DMS79 treated with DMSO at 0.1 percent for 48 hours (cell line): Measurements from ENCODE around the gene NOS1AP.
"Not testable (repeated sequence)": the region's sequence is repeated elsewhere in the genome, so short reads cannot be mapped to it uniquely, and the experiment has no call there.

Source experiments
- DNase-seq: peaks from one replicate; lab custom pipeline; 2025; lab: John Stamatoyannopoulos, UW

The NOS1AP gene

DNA sequence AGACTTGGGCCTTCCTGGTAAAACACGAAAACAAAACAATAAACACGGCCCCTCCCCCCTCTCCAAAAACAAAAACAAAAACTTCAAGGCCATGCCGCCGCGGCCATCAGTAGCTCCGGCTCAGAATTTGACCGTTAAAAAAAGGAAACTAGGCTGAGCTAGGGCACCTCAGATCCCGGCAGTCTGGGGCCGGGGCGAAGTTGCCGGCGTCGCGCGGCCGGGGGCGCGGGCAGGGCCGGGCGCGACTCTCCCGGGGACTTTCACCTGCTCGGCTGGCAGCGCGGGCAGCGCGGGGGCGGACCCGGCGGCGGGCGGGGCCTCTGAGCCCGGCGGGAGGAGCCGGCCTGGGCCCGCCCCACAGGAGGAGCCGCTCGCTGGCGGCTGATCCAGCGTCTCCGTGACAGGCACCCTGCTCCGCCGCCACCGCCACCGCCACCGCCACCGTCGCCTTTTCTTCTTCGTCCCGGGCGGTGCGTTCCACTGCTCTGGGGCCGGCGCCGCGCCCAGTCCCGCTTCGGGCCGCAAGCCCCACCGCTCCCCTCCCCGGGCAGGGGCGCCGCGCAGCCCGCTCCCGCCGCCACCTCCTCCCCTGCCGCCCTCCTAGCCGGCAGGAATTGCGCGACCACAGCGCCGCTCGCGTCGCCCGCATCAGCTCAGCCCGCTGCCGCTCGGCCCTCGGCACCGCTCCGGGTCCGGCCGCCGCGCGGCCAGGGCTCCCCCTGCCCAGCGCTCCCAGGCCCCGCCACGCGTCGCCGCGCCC lies at the start of gene NOS1AP:
NOS1AP (plus strand) TSS at position 358 of the 760 bp plus-strand sequence. CDS start 487 bp downstream, outside the sequence.
- peak; percentile 62 for DNase-seq

DNA sequence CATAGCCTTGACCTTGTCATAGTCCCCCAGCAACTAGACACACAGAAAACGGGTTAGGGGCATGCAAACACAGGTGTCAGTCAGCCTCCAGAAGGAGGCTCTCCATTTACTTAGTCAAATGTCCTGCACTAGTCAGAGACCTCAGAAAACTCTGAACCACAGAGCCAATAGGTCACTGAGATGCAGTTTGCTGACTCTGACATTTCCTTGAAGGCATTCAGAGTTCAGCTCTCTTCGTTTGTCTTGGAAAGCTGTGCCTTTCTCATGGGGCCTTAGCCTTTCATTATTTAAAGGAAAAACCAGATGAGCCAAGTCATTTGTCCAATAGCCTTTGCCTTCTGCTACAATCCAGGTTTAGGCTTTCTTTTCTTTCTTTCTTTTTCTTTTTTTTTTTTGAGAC lies 49.3 kb upstream of the NOS1AP start:
- DNase-seq: no peak

DNA sequence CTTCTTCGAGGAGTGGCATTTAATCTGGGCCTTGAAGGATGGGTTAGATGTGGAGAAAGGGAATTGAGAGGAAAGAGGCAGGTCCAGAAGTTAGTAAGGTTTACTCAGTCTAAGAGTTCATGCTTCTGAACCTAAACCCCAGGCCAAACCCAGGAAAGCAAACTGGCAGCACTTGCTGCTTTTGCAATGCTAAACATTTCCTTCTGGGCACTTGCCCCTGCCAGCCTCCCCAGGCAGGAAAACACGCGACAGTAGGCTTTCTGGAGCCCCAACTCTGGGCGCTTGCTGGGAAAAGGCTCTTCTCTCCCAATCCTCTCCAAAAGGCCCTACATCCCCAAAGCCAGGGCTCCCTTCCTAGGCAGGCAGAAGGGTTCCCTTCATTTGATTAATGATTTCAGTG lies 48.4 kb upstream of the NOS1AP start:
- no peak for DNase-seq

DNA sequence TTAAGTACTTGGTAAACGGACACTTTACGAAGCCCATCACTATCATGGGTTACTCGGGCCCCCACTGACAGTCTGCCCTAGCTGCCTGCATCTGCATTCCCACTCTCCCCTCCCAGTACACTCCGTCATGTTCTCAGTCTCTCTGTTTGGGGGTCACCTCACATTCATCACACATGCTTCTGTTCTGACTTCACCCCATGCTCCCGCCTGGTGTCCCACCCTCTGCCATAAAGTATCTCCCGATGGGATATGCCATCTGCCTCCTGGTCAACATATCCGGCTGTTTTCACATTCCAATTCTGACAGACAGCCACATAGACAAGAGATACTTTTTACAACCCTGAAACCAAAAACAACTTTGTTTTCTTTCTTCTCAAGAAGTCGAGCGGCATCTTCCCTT lies 46.9 kb upstream of the NOS1AP start:
- DNase-seq: no peak

DNA sequence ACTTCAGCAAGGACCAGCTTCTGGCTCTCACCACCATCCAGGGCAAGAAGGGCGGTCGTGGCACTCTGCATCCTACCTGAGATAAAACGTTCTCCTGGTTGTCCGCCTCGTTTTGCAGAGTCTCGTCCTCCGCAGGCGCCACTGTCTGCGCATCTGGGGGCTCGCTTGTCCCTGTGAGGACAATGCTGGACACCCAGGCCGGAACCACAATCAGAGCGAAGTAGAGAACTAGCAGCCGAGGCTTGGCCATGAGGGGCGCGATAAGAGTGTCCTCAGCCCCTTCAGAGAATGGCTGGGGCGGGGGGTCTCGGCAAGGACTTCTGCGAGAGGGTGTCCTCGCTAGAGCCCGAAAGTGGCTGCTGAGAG lies 46.3 kb upstream of the NOS1AP start:
- no peak for DNase-seq

DNA sequence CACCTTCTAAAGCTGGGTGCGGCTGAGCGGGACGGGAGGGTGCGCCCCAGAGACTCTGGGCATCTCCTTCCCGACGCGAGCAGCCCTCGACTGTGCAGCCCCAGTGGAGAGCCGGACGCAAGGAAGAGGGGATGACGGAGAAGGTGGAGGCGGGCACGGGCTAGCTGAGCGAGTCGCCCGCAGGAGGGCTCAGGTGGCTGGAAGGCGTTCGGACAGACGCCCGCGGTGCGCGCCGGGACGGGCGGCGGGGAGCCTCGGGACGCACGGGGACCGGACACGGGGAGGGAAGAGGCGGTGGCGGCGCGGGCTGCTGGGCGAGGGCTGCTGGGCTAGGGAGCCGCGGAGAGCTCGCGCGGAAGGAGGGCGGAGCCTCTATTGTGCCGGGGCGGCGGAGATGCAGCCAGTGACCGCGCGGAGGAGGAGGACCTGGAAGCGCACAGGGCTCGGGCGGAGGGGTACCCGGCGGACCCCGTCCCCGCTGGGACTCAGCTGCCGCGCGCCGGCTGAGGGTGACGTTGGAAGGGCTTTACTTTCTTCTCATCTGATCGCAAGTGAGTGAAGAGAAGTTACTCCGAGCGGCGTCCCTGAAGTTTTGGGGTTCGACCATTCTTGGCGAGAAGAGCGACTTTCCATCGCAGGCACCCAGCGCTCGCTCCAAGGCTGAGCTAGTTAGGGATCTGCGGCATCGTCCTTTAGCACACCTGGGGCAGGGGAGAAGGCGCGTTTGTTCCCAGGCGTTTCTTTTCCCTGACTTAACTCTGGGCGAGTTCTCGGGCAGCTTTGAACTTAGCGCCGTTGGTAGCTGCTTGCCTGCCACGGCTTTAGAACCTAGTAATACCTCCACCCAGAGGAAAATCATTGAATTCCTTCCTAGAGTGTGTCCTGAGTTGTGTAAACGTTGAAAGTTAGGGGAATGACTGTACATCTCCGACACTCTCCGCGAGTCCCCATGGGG lies 45.7 kb upstream of the NOS1AP start, which contains the start of gene OLFML2B:
OLFML2B (minus strand) TSS at position 323 of the 955 bp plus-strand sequence. CDS start 439 bp downstream, outside the sequence.
- peak; percentile 51 for DNase-seq

DNA sequence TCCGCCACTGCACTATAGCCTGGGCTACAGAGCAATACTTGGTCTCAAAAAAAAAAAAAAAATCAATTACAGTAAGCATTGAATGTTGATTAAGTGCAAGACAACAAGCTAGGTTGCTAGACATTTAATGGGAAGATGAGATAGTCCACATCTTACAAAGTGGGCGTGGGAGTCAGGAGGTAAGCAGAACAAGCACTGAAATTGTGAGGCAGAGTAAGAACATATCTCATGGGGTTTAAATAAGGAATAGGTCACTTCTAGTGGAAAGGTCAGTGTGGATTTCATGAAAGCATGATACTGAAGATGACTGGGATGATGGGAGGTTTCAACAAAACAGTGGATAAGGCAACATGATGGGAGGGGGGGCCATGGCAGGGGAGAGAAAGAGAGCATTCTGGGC lies 44.0 kb upstream of the NOS1AP start:
- DNase-seq: no peak

DNA sequence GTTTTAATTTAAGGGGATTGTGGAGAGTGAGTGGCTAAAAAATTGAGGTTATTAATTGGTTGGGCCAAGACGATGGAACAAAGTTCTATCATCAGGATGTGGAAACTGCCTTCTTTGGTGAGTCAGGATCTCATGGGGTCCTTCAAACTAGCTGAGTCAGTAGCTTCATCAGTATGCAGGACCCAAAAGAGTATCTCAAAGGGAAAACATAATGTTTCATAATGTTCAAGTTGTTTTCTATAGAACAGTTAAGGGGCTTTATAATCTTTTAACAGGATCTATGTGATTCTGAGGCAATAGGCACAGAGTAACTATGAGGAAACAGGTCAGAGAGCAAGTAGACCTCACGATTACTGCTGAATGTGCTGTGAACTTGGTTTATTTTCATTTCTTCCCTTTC lies 42.6 kb upstream of the NOS1AP start:
- no peak for DNase-seq

DNA sequence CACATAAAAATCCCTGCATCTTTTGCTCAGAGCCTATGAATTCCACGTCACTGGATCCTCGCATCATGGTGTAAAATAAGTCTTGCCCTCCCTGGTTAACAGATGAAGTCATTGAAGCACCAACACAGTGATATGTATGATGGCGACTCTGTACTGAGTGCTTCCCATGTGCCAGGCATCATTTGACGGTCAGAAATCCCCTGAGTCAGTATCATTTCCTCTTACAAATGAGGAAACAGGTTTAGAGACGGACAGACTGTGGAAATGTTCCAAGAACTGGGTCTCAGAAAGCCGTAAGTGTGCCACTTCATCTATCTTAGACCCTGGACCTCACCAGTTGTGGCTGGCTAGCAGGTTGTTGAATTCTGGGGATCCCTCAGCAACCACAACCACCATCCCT lies 40.8 kb upstream of the NOS1AP start:
- peak; percentile 43 for DNase-seq

DNA sequence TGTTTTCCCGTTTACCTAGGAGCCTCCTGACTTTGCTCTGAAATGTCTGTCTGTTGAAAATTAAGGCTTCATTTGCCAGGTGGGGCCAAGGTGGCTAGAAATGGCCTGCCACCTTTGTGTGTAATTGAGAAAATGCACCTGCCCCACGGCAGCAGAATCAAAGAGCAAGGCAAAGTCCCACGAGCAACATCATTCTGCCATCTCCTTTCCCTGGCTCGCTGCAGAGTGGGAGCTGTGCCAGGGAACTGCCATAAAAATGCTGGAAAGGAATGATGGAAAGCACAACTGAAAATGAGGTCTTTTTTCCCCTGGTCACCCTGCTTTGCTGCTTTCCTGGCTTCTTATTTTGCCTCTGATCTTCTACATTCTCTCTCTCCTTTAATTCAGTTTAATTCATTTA lies 40.3 kb upstream of the NOS1AP start:
- DNase-seq: no peak

DNA sequence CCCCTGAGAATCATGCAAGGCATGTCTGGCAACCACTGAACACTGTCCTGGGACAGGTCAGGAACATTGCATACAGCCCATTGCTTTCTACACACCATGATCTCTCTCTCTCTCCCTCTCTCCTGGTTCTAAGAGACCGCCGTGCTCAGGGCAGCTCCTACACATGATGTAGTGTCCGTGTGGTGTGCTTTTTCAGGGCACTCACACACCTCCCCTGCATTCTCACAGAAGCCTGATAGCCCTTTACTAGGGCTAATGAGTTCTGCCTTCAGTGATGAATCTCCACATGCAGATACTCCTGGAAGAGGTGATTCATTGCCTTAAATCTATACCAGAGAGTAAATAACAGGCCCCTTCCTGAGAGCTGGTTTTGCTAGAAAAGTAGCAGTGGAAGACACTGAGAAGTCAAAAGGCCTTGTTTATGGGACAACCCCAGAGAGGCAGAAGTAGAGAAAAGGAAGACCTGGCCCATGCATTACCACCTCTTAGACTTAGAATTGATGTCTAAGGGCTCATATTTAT lies 38.7 kb upstream of the NOS1AP start:
- no peak for DNase-seq

DNA sequence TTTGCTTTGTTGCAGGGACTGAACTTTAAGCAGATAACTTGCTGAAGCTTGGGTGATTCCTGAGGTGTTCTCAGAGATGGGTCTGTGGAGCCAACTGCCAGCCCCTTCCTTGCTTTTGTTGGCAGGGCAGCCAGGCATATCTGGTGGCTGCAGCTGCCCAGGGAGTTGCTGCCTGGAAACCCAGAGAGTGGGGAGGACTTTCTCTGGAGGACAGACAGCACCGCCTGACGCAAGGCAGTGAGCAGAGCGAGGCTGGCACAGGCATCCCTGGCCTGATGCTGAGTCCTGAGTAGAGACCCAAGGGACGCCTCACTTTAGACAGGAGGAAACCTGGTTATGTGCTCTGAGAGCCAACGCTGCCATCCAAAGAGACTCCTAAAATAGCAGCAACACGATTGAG lies 36.1 kb upstream of the NOS1AP start:
- DNase-seq: peak; percentile 9

DNA sequence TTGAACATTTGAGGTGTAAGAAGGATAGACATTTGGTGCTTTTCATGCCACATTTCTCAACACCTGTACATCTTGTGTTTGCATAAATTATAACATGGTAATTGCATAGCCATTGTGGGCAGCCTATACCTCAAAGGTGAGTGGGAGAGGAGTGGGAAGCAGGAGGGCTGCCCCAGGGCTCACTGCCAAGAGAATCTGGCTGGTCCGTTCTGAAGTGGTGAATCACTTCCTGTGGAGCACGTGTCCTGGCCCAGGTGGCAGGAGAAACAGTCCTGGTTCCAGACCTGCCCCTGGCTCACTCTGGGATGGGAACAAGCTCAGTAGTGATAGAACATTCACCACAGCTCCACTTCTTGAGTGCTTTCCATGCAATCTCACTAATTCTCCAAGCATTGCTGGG lies 34.2 kb upstream of the NOS1AP start:
- peak; percentile 40 for DNase-seq

DNA sequence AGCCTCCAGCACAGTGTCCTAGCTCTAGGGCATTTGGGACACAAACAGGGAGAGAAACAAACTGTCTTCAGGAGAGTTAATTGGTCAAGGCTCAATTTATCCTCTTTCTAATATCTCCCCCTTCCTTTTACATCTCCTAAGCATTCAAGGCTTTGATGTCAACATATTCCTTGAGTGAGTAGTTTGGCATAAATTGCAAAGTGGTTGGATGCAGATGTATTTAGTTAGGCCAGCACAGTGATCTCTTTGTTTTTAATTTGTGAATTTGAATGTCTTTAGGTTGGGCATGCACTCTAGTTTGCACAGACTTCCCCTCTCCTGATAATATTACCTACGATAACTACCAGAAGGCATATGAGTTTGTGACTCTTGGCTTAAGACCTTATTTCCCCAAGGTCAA lies 33.3 kb upstream of the NOS1AP start:
- no peak for DNase-seq

DNA sequence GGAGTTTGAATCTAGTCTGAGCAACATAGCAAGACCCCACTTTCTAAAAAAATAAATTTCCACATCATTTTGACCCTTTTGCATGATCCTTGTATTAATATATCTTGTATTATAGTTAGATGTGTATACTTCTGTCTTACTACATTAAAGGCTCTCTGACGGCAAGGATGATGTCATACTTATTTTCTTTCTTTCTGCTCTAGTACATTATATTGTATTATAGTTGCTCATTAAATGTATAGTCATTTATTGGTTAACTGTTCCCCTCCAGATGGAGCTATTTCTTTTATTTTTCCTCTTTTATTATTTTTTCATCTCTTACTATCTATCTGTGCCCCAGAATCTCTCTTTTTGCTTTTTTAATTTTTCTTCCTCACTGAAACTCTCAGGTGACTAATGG lies 30.9 kb upstream of the NOS1AP start:
- DNase-seq: no peak

DNA sequence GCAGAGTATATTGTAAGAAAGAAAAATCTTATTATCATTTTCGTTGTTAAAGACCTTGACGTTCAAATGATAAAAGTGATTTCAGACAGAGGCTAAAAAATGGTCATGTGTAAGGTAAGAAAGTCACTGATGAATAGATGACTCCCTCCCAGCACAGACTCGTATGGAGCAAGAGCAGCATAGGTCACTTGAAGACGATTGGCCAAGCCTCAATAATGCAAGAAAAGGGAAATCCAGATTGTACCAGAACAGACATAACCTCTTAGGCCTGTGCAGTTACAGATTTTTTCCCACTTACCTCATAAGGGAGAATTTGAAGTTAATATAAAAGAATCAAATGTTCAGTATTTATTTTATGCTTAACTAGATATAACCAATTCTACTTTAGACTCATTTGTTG lies 29.5 kb upstream of the NOS1AP start:
- DNase-seq: no peak

DNA sequence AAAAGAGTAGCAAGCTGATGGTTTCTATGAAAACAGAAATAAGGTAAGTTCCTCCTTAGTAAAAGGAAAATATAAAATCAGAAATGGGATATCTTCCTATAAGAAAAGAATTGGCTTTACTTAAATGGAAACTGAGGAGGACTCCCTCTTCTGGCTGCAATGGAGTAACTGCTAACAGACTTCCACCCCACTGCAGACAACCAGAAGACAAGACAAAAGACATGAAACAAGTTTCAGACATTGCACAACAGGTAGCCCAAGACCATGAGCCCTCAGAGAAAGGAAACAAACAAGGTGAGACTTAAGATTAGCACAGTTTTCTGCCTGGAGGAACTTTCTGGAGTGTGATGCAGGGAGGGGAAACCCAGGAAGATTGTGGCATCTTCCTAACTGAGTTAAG lies 28.8 kb upstream of the NOS1AP start:
- no peak for DNase-seq

DNA sequence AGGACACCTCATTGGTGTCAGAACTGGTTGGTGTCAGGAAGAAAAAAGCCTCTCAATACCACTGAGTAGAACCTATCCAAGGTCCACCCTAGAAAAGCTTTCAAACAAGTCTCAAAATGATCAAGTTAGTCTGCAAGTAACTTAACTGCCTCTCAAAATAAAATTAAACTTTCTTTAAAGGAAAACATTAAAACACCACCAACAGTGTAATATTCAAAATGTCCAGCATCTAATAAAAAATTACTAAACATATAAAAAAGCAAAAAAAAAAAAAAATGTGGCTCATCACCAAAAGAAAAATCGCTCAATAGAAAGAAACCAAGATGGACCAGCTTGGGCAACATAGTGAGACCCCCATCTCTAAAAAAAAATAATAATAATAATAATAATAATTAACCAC lies 27.1 kb upstream of the NOS1AP start:
- no peak for DNase-seq

DNA sequence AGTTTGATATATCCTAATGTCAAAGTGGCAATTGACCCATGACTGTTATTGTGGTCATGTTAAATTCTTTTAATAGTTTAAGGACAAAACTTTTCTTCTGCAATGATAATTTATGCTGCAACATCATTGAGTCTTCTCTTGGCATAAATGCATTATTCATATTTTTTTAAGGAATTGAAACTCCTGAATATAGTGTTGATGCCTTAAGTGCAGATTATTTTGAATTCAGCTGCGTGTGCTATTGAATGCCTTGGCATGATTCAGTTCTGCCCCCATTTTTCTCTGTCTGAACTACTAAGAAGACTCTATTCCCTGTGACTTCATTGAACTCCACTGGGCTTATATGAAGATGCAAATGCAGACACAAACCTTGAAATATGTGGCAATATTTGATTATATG lies 22.6 kb upstream of the NOS1AP start:
- DNase-seq: no peak

DNA sequence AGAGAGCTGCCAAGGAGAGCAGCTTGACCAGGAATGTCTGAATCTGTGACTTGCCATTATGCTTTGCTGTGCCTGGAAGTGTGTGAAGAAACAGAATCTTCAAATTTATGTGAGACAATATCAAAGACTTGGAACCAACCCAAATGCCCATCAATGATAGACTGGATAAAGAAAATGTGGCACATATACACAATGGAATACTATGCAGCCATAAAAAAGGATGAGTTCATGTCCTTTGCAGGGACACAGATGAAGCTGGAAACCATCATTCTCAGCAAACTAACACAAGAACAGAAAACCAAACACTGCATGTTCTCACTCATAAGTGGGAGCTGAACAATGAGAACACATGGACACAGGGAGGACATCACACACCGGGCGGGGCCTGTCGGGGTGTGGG lies 15.5 kb upstream of the NOS1AP start:
- DNase-seq: not testable (repeated sequence)

DNA sequence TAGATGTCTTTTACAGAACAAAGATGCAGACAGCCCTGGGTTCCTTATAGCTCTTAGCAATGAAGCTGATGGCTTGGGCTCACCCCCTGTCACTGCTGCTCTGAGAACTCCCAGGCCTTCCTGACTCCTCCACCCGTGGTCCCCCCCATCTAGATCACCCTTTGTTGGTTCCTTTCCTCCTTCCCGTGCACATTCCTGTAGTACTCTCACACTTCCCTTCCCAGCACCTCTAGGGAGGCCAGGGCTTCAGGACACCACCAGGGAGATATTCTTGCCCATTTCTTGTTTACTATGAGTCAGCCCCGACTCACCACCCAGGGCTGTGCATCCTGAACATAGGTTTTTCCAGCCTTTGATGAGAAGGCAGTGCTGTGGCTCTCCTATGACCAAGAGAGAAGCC lies 14.4 kb upstream of the NOS1AP start:
- no peak for DNase-seq

DNA sequence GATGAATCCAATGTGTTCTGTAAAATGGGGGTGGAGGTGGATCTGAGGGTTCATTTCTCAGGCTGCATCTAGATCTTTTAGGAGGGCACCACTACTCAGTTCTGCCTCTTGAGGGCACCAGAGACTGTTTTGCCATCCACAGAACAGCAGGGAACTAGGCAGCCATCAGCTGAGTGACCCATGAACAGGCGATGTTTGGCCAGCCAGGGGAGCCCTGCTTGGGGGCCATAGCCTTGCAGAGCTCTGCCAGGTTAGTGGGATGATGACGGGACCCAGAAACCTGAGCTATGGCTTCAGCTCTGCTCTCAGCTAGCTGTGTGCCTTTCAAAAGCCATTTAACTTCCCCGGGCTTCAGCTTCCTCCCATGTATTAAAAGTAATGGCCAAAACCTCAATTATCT lies 13.4 kb upstream of the NOS1AP start:
- DNase-seq: peak; percentile 57

DNA sequence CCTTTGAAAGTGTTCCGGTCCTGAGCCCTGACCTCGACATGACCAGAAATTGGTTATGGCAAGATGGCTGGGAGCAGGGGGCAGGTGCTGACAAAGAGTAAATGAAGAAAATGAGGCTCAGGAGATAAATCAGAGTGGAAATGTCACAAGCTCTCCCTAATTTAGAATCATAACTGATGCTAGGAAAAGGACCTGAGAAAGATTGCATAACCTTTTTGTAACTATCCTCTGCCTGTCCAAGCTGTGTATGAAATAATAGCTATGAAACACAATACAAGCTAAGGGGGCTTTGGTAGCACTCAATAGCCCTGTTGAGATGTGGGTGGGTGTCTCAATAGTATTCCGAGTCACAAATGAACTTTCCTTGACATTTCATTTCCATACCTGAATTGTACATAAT lies 12.9 kb upstream of the NOS1AP start:
- DNase-seq: no peak
